ENCODE results near the gene UBC.
A peak's percentile ranks its signal among the peaks of the same experiment; 100 is the strongest.
"Not testable (repeated sequence)": the region's sequence is repeated elsewhere in the genome, so short reads cannot be mapped to it uniquely, and the experiment has no call there.

UBC gene

GRCh38 chr12:124914392-124915238 lies at the start of gene UBC:
UBC (minus strand) TSS chr12:124914650; CDS start chr12:124913771, 879 bp downstream.
- no peak for DNase-seq (ENCODE audit: low spot score)

- no peak for DNase-seq (ENCODE audit: low spot score)
Measured at GRCh38 chr12:124963211-124963610, 48.8 kb upstream of the UBC start.

- DNase-seq (ENCODE audit: low spot score): no peak
Measured at GRCh38 chr12:124961055-124961454, 46.6 kb upstream of the UBC start.

- DNase-seq (ENCODE audit: low spot score): peak; percentile 1
Measured at GRCh38 chr12:124956571-124956970, 42.1 kb upstream of the UBC start.

GRCh38 chr12:124954771-124955170 lies 40.3 kb upstream of the UBC start:
- DNase-seq (ENCODE audit: low spot score): peak; percentile 0

DNA sequence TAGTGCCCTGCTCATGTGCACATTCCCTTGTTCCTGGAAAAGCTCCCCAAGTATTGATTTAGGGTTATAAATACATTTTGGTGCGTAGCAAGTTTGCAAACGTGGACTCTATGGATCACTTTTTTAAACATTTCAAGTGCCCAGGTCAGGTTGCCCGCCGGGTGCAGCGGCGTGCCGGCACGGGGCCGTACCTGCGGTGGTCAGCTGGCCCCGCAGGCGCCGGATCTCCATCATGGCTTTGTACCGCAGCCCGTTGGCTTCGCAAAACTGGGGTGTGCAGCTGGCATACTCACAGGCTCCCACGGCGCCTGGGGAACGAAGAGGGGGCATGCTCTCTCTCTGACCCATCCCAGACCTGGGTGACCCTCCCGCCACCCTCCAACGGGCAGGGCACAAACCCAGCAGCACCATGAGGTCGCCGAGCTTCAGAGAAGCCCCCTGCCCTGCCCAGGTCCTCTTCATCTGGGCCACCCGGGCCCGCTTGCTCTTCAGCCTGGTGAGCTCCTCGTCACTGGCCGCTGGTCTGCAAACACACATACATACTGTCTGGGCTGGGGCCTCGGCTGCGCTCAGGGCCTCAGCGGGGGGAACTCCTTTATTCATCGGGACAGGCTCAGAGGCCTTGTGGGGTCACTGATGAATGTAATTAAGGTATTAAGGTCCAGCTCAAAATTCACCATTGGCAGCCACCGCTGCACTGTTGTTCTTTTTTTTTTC lies 39.4 kb upstream of the UBC start:
- peak; percentile 3 for DNase-seq (ENCODE audit: low spot score)

- DNase-seq (ENCODE audit: low spot score): peak; percentile 13
Measured at GRCh38 chr12:124952801-124953200, 38.4 kb upstream of the UBC start.

DNA sequence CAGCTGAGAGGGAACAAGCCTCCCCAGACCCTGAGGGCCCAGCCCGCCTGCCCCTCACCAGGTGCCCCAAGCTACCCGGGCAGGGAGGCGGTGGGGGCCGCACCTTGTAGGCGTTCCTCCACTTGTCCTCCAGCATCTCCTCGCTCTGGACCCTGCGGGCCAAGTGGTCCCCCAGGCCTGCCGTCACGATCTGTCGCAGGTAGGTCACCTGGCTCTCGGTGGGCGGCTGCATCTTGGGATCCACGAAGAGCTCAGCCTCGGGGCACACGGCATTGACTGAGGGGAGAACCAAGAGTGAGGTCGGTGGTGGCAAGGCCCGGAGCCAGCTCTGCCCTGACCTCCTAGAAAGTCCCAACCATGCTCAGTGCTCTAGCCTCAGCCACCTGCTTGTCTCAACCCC lies 37.8 kb upstream of the UBC start:
- DNase-seq (ENCODE audit: low spot score): peak; percentile 2

- peak; percentile 1 for DNase-seq (ENCODE audit: low spot score)
Measured at GRCh38 chr12:124949779-124950728, 35.6 kb upstream of the UBC start.

DNA sequence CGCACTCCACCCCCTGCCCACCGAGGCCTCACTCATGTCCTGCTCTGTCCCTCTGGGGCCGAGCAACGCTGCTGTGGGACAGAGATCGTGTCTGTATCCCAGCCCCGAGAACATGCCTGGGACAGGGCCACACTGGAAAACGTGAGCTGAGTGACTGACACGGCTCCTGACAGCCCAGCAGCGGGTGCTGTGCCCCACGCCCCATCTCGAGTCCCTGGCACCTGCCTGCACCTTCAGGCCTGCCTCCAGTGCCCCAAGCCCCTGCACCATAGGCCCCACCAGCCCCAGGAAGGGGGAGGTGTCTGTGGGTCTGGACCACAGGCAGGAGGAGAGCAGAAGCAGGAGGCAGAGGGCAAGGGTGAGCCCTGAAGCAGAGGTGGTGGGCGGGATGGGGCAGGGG lies 34.6 kb upstream of the UBC start:
- peak; percentile 2 for DNase-seq (ENCODE audit: low spot score)

- no peak for DNase-seq (ENCODE audit: low spot score)
Measured at GRCh38 chr12:124947561-124948398, 33.3 kb upstream of the UBC start.

GRCh38 chr12:124947013-124947412 lies 32.6 kb upstream of the UBC start:
- no peak for DNase-seq (ENCODE audit: low spot score)

GRCh38 chr12:124946447-124946793 lies 32.0 kb upstream of the UBC start:
- DNase-seq (ENCODE audit: low spot score): peak; percentile 5

DNA sequence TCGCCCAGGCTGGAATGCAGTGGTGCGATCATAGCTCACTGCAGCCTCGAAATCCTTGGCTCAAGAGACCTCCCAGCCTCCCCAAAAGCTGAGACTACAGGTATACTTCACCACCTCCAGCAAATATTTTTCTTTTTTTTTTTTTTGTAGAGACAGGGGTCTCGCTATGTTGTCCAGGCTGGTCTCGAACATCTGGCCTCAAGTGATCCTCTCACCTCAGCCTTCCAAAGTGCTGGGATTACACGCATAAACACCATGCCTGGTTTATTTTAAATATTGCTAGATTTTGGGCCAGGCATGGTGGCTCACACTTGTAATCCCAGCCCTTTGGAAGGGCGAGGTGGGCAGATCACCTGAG lies 26.7 kb upstream of the UBC start:
- no peak for DNase-seq (ENCODE audit: low spot score)

- DNase-seq (ENCODE audit: low spot score): peak; percentile 61
Measured at GRCh38 chr12:124940393-124941169, 26.1 kb upstream of the UBC start.

DNA sequence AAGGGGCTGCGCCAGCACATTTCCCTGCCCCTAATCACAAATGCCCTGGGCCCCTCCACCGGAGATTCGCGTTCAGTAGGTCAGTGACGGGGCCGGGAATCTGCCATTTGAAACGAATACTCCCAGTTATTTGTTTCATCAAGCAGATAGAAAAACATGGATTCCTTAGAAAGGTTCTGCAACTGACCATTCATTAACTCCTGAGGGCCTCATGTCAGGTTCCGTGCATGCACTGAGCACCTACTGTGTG lies 25.6 kb upstream of the UBC start:
- no peak for DNase-seq (ENCODE audit: low spot score)

DNA sequence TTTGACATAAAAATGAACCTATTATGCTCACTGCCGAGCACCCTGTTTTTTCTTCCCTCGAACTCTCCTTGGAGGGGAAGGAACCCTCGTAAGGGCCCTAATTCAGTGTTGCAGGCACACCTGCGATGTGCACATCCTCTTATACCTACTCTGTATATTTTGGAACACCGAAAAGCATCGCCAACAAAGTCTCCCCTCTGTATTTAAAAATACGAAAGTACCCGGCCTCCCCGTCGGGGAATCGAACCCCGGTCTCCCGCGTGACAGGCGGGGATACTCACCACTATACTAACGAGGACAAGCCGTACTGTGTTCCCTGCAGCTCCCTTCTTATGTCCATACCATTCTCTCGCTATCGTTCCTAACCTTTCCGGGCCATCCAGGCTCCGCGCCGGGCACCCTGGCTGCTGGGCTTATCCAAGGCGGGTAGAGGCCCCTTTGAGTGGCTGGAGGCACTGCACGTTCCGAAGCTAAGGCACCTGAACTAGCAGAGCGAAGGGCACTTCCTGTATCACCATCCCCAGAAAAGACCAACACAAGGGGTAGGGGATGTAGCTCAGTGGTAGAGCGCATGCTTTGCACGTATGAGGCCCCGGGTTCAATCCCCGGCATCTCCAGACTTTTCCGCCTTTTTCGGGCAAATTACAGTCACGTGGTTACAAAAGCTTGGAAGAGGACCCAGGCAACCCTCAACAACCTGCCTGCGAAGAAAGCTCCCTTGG lies 25.1 kb upstream of the UBC start:
- DNase-seq (ENCODE audit: low spot score): peak; percentile 61

DNA sequence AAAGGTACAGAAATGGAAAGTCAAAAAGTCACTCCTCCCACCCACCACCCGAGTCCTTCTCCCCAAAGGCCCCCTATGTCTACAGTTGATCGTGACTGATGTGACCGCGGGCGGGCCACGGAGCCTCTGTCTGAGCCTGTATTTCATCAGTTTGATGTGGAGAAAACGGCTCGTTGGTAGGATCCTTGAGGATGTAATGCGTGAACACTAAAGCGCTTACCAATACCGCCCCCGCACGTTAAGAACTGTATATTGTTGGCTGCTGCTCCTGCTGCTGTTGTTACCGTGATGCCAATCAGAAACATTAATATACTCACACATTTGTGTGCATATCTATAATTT lies 24.6 kb upstream of the UBC start:
- no peak for DNase-seq (ENCODE audit: low spot score)

DNA sequence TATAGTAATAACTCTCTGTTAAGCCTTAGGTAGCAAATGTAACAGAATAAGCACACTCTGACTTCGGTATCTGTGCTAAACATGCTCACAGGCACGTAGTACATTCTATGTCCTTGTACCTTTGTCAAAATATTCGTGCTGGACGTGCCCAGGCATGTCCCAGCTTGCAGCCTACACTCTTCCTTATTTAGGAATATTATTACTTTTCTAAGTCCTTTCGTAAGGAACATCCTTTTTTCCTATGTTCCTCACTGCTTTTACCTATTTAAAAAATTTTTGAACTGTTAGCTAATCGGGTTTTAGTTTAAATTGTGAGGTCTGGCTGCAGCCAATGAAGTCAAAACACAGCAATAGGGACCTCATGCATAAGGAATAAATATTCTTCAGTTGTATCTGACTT lies 24.1 kb upstream of the UBC start:
- DNase-seq (ENCODE audit: low spot score): no peak

DNA sequence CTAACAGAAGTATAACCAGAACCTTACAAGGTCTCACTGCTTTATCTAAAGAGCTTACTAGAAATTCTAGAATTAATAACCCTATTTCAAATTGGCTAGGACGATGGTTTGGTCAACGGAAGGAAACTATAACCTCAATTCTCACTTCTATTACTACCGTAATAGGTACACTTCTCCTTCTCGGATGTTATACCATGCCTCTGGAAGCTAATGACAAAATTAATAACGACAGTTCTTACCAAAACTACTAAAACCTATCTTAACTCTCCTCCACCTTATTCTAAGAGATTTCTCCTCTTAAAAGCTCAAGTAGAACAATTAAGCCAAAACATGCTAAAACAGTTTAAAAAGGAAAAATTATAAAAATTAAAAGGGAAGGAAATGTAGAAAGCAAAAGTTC lies 23.7 kb upstream of the UBC start:
- no peak for DNase-seq (ENCODE audit: low spot score)

- not testable (repeated sequence) for DNase-seq (ENCODE audit: low spot score)
Measured at GRCh38 chr12:124931528-124931927, 17.1 kb upstream of the UBC start.

Data from HuH-7.5 (cell line).